IPS-NIHi7 (cell line): ENCODE results near the gene APPBP2.
"Not testable (repeated sequence)": the region's sequence is repeated elsewhere in the genome, so short reads cannot be mapped to it uniquely, and the experiment has no call there.

Experiments
- DNase-seq: peaks from one replicate; pipeline ENCODE4 v3.0.0; 2012; ENCODE audit warnings: mixed read lengths; ENCODE audit errors: extremely low spot score

APPBP2 gene

DNA sequence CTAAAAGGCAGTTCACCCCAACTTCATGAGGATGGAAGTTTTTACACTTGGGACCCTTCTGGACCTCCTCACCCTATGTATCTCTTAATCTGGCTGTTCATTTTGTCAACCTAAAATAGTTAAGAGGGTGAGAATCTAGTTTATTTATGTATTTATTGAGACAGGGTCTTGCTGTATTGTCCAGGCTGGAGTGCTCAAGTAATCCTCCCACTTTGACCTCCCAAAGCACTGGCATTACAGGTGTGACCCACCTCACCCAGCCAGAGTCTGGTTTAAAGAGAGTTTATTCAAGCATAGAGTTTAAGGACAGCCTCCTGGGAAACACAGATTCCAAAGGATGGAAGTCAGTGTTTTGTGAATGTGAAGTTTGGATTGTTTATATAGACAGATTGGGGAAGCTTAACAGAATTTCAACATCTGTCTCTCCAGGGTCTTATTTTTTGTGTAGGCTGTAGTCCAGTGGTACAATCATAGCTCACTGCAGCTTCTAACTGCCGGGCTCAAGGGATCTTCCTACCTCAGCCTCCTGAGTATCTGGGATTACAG, 8.0 kb upstream of the APPBP2 start:
- no peak for DNase-seq

DNA sequence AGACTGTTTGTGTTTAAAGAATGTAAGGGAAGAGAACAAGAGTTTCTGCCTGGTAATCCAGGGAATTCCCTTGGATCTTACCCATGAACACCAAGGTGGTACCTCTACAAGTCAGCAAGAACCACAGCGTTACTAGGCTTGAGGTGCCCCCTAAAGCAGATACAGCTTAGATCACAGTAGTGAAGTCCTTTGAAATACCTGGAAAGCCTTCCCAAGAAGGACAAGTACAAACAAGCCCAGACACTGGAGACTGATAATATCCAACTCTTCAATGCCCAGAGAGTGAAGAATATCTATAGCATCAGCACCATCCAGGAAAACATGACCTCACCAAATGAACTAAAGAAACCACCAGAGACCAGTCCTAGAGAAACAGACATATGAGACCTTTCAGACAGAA, 3.8 kb upstream of the APPBP2 start:
- DNase-seq: no peak

- no peak for DNase-seq
Observed at GRCh38 chr17:60528828-60529227, 2.8 kb upstream of the APPBP2 start.

DNA sequence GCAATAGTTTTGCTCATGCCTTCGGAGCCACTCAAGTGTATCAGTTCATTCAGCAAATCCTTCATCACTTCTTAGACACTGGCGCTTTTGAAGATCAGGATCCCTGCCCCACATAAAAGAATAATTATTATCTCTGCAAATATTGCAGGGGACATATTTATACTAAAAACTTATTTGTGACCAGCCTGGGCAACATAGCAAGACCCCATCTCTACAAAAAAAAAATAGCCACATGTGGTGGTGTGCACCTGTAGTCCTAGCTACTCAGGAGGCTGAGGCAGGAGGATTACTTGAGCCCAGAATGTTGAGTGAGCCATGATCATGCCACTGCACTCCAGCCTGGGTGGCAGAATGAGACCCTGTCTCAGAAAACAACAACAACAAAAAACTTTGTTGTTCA, 1.7 kb upstream of the APPBP2 start:
- DNase-seq: no peak

- DNase-seq: no peak
Observed at GRCh38 chr17:60526726-60527125, 684 bp upstream of the APPBP2 start.

DNA sequence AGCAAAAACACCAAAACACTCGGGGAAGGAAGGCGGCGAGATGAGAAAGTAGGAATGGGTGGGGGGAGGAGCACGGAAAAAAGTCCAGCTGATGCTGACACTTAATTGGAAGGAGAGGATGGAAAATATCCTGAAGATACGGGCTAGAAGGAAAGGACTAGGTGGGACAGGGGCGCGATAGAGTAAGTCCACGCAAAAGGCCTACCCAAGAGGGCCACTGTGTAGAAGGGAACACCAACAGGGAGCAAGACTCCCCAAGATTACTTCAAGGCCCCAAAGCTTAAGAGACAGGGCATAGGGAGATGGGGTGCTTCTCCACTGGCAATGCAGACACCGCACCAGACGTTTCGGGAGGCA, 736 bp downstream of the APPBP2 start:
- DNase-seq: no peak

GRCh38 chr17:60524463-60525327, 1.3 kb downstream of the APPBP2 start:
- DNase-seq: no peak

DNA sequence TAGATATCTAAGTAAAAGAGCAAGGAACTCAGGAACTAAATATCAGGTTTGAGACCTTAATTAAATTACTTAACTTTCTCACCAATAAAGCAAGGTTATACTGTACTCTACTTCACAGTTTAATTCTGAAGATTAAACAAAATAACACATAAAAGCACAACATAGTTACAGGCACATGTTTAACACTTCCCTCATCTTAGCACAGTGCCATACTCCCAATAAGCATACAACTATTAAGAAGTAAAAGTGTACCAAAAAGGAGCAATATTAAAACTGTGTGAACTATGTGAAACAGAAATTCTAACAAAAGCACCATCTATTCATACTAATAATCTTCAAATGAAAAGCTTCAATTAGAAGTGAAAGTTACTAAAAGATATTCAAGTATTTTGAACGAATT, 2.2 kb downstream of the APPBP2 start:
- no peak for DNase-seq

DNA sequence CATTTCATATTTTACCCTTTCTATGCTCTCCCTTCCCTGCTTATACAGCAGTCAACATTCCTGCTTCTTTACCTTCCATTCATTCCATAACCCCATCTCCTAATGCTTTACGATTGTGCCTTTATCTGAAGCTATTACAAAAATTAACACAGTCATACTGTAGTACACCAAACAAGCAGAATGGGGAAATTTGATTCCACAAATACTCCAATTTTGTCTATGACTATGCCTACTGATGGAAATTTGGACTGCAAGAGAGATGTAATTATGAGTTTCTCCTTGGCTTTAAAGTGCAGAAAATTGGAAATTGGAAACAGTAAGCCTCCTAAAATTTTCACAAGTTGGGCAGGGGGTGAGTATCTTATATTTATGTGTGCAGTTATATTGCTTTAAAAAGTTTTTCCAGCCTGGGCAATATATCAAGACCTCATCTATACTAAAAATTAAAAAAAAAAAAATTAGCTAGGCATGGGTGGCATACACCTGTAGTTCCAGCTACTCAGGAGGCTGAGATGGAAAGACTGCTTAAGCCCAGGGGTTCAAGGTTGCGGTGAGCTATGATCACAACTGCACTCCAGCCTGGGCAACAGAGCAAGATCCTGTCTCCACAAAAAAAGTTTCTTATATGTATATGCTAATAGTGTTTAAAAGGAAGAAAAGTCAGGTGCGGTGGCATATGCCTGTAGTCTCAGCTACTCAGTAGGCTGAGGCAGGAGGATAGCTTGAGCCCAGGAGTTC, 3.0 kb downstream of the APPBP2 start:
- no peak for DNase-seq

GRCh38 chr17:60519795-60520194, 6.2 kb downstream of the APPBP2 start:
- no peak for DNase-seq

DNA sequence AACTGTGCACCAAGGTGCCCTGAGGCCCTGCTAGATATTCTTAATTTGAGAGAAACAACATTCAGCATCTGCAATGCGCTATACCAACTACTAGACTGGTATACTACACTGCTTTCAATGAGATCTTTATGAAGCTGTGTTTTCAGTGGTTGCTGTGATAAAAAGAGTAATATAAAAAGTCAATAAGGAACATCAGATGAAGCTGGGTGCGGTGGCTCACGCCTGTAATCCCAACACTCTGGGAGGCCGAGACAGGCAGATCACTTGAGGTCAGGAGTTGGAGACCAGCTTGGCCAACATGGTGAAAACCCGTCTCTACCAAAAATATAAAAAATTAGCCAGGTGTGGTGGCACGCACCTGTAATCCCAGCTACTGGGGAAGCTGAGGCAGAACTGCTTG, 10.4 kb downstream of the APPBP2 start:
- not testable (repeated sequence) for DNase-seq

DNA sequence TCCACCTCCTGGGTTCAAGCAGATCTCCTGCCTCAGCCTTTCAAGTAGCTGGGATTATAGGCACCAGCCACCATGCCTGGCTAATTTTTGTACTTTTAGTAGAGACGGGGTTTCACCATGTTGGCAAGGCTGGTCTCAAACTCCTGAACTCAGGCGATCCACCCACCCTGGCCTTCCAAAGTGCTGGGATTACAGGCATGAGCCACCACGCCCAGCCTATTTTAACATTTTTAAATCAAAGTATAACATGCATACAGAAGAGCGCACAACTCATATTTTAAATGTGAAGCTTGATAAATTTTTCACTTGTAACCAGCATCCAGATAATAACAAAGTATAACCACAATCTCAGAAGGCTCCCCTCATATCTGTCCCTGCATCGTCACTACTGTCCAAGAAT, 10.8 kb downstream of the APPBP2 start:
- not testable (repeated sequence) for DNase-seq

DNA sequence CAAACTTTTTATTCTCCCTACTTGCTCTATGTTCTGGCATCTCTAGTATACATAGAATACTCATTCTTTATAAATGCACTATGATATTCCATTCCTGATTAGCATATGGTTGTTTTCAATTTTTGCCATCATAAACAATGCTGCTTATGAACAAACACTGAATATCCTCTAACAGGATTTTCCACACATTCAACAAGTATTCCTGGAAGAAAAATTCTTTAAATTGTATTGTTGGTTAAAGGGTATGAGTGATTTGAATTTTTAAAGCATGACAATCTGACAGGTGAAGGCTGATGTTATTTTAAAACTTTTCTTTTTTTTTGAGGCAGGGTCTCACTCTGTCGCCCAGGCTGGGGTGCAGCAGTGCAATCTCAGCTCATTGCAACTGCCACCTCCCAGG, 11.5 kb downstream of the APPBP2 start:
- DNase-seq: no peak

DNA sequence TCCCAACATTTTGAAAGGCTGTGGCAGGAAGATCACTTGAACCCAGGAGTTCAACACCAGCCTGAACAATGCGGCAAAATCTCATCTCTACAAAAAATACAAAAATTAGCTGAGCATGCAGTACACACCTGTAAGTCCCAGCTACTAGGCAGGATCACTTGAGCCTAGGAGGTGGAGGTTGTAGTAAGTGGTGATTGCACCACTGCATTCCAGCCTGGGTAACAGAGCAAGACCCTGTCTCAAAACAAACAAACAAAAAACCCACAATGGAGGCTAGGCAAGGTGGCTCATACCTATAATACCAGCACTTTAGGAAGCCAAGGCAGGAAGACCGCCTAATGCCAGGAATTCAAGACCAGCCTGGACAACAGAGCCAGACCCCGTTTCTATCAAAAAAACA, 12.0 kb downstream of the APPBP2 start:
- DNase-seq: no peak

GRCh38 chr17:60513014-60513413, 13.0 kb downstream of the APPBP2 start:
- DNase-seq: no peak

DNA sequence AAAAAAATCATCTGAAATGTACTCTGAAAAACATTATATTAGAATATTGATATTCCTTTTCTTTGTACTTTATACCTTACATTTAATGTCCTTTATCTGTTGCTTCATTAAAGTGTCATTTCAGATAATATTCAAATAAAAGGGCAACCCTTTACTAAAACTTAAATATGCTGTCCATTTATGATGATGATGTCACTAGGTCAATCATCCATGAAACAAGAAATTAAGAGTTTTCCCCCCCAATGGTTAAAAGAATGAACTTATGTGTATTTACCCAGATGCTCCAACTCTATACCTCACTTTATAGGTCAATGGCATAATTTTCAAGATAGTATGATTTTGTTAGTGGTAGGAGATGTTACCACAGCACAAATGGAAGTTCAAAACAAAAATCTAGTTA, 15.3 kb downstream of the APPBP2 start:
- DNase-seq: no peak

DNA sequence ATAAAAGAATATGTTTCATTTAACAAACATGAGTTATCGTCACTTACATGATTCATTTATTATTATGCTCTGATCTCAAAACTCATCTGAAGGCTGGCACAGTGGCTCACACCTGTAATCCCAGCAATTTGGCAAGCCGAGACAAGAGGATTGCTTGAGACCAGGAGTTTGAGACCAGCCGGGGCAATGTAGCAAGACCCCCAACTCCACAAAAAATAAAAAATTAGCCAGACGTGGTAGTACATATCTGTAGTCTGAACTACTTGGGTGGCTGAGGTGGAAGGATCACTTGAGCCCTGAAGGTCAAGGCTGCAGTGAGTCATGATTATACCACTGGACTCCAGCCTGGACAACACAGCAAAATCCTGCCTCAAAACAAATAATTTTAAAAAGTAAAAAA, 16.0 kb downstream of the APPBP2 start:
- DNase-seq: no peak

- DNase-seq: no peak
Observed at GRCh38 chr17:60508384-60508980, 17.6 kb downstream of the APPBP2 start.

DNA sequence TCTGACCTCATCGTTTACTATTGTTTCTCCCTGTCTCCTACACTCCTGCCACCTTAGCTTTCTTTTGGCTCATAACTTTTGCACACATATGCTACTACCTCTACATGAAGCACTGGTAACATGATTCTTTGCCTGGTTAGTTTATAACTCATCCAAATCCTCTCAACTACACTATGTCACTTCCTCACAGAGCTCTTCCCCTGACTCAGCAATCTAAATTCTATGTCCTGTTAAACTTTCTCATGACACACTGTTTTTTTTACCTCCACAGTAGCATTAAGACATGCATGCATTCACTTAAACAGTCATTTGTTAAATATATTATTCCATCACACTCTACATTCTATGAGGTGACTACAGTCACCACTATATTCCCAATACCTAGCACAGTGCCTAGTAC, 19.7 kb downstream of the APPBP2 start:
- no peak for DNase-seq

DNA sequence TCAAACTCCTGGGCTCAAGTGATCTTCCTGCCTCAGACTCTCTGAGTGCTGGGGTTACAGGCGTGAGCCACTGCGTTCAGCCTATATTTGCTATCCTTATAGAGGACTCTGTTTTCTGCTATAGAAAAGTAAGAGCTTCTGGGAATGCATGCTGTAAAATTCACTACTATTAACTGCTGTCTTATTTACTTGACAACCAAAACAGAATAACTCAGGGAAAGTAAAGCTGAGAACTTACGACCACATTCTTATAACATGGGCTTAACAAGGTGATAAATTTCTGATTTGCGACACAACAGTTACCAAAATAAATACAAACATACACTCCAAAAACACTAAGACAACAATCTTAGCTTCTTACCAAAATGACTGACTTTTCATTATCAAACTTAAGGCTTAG, 23.9 kb downstream of the APPBP2 start:
- DNase-seq: no peak

DNA sequence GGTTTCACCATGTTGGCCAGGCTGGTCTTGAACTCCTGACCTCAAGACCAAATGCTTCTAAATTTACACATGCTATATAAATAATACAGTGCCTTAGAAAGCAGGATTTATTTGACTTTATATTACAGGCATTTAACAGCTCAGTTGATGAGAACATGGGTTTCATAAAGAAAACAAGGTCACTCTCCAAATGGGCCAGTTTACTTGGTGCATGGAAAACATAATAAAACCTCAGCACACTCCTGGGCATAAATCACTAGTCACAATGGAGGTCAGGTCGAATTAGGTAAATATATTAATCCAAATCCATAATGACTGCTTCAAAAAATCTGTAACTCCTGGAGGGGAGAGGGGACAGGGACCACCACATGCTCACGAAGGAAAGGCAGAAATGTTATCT, 24.5 kb downstream of the APPBP2 start:
- DNase-seq: no peak

DNA sequence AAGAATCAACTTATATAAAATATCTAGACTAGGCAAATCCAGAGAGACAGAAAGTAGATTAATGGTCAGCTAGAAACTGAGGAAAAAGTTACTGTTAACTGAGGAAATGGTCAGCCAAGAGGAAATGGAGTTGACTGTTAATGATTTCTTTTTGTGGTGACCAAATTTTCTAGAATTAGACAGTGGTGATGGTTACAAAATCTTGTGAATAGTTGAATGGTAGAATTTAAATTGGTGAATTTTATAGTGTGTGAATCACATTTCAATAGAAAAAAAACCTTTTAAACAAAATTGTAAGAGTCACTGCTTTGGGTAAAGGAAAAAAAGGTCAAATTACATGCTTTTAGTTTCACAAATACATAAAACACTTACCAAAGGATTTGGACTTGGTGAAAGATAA, 30.0 kb downstream of the APPBP2 start:
- DNase-seq: no peak

DNA sequence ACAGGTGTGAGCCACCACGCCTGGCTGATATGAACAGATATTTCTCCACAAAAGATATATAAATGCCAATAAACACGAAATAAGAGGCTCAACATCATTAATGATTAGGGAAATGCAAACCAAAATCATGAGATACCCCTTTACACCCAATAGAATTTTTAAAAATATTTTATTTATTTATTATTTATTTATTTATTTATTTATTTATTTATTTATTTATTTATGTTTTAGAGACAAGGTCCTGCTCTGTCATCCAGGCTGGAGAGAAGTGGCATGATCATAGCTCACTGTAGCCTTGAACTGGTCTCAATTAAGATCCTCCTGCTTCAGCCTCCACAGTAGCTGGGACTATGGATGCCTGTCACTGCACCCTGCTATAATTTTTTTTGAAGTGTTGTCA, 30.8 kb downstream of the APPBP2 start:
- no peak for DNase-seq
